ENCODE data around the gene RFX8.
"Not testable (repeated sequence)": the region's sequence is repeated elsewhere in the genome, so short reads cannot be mapped to it uniquely, and the experiment has no call there.

GRCh38 chr2:101454408-101454807, 20.5 kb downstream of the RFX8 start:
- TF ChIP-seq CTCF (IDR thresholded peaks at IDR 0.05); POLR2A (IDR thresholded peaks at IDR 0.05; ENCODE audit: low read depth): not testable (repeated sequence)

Data from esophagus muscularis mucosa (tissue), 3 donors.